Neural cell (in vitro differentiated cells): Measurements from ENCODE around the gene SMCR8. TPM values are rescaled to one million over a fixed set of nuclear protein-coding genes. Genes with fewer than 3 reads are reported as not detected.
A peak's percentile ranks its signal among the peaks of the same experiment; 100 is the strongest.

Source experiments
- H2AFZ ChIP-seq: fragments of 200-600, 300-800 bp; sonication (generic), shearing (Covaris generic); 2 replicates; pipeline ENCODE4 v1.6.0; 2014; ENCODE audit warnings: low read depth, mild to moderate bottlenecking, antibody characterized with exemption, low read length, moderate library complexity
- H3F3A ChIP-seq: fragments of 200-600 bp; shearing (Covaris generic); 2 replicates; pipeline ENCODE4 v1.6.1; 2016; ENCODE audit warnings: mild to moderate bottlenecking, moderate library complexity, mixed read lengths, antibody characterized with exemption, low read length; ENCODE audit not compliant: insufficient read depth, poor library complexity, severe bottlenecking
- H3K27ac ChIP-seq: fragments of 200-600, 300-800 bp; sonication (generic), shearing (Covaris generic); 2 replicates; pipeline ENCODE4 v1.5.1; 2014; ENCODE audit warnings: mild to moderate bottlenecking, low read length, moderate library complexity
- H3K27me3 ChIP-seq: fragments of 300-800, 200-600 bp; sonication (generic), shearing (Covaris generic); 2 replicates; pipeline ENCODE4 v1.6.0; 2014; ENCODE audit warnings: mild to moderate bottlenecking, low read depth, low read length, moderate library complexity; ENCODE audit not compliant: insufficient read depth
- H3K36me3 ChIP-seq: fragments of 300-800, 200-600 bp; sonication (generic), shearing (Covaris generic); 2 replicates; pipeline ENCODE4 v1.5.1; 2014; ENCODE audit warnings: mild to moderate bottlenecking, antibody characterized with exemption, low read length, moderate library complexity; ENCODE audit not compliant: insufficient read depth
- H3K4me2 ChIP-seq: fragments of 300-800, 200-600 bp; sonication (generic), shearing (Covaris generic); 2 replicates; pipeline ENCODE4 v1.6.0; 2014; ENCODE audit warnings: mild to moderate bottlenecking, low read length
- H3K4me3 ChIP-seq: fragments of 300-800, 200-600 bp; sonication (generic), shearing (Covaris generic); 2 replicates; pipeline ENCODE4 v1.5.1; 2014; ENCODE audit warnings: mild to moderate bottlenecking, low read length, moderate library complexity
- H3K79me2 ChIP-seq: fragments of 200-600 bp; shearing (Covaris generic); replicated peaks from 2 replicates; pipeline ENCODE4 v1.6.0; 2014; ENCODE audit warnings: mild to moderate bottlenecking, low read length, moderate library complexity; ENCODE audit not compliant: insufficient read depth
- H3K9ac ChIP-seq: fragments of 300-800, 200-600 bp; sonication (generic), shearing (Covaris generic); 2 replicates; pipeline ENCODE4 v1.6.1; 2016; ENCODE audit warnings: mild to moderate bottlenecking, low read length, mixed read lengths
- H3K9me2 ChIP-seq: fragments of 200-600 bp; shearing (Covaris generic); 2 replicates; pipeline ENCODE4 v1.6.1; 2016; ENCODE audit warnings: mild to moderate bottlenecking, low read length, mixed read lengths; ENCODE audit not compliant: insufficient read depth
- H3K9me3 ChIP-seq: fragments of 200-600, 300-800 bp; sonication (generic), shearing (Covaris generic); 2 replicates; pipeline ENCODE4 v1.6.1; 2016; ENCODE audit warnings: mild to moderate bottlenecking, mixed run types, low read length, moderate library complexity, mixed read lengths
- H4K20me1 ChIP-seq: fragments of 200-600 bp; shearing (Covaris generic); 2 replicates; pipeline ENCODE4 v1.6.1; 2016; ENCODE audit warnings: mild to moderate bottlenecking, mixed run types; ENCODE audit not compliant: insufficient read depth
- EP300 ChIP-seq: fragments of 450-650 bp; conservative IDR thresholded peaks from 2 replicates; pipeline ENCODE4 v1.6.1; 2014; ENCODE audit warnings: antibody characterized with exemption, mild to moderate bottlenecking, moderate library complexity; ENCODE audit not compliant: poor library complexity, severe bottlenecking
- EZH2 ChIP-seq: fragments of 200-600, 300-800 bp; shearing (Covaris generic), sonication (generic); IDR thresholded peaks from 2 replicates; pipeline ENCODE4 v1.6.1; 2014; ENCODE audit warnings: antibody characterized with exemption, low read length, borderline replicate concordance, mild to moderate bottlenecking; ENCODE audit not compliant: insufficient read depth, poor library complexity, severe bottlenecking
- MXI1 ChIP-seq: fragments of 450-650 bp; conservative IDR thresholded peaks from 2 replicates; pipeline ENCODE4 v1.6.1; 2014; ENCODE audit warnings: antibody characterized with exemption, mild to moderate bottlenecking; ENCODE audit not compliant: poor library complexity, severe bottlenecking
- POLR2AphosphoS5 ChIP-seq: IDR thresholded peaks from 2 replicates; pipeline ENCODE4 v1.6.1; 2012
- RAD21 ChIP-seq: fragments of 450-650 bp; conservative IDR thresholded peaks from 2 replicates; pipeline ENCODE4 v1.6.1; 2014; ENCODE audit warnings: antibody characterized with exemption, mild to moderate bottlenecking, moderate library complexity
- SMC3 ChIP-seq: fragments of 450-650 bp; conservative IDR thresholded peaks from 2 replicates; pipeline ENCODE4 v1.6.1; 2014; ENCODE audit warnings: antibody characterized with exemption, mild to moderate bottlenecking, moderate library complexity; ENCODE audit not compliant: poor library complexity
- TAF1 ChIP-seq: IDR thresholded peaks from 2 replicates; pipeline ENCODE4 v1.6.1; 2012; ENCODE audit warnings: low read depth
- polyA plus RNA-seq: library from polyadenylated mRNA; depleted of rRNA; stranded (reverse); fragments of >200 nt; gene quantifications from 2 replicates; pipeline ENCODE4 v1.2.3, GENCODE V29; 2014
- TF ChIP-seq, protein P1 (sequence below): IDR thresholded peaks from 2 replicates; pipeline ENCODE4 v1.6.1; 2012; ENCODE audit warnings: borderline replicate concordance
- TF ChIP-seq, protein P2 (sequence below): fragments of 450-650 bp; IDR thresholded peaks from 2 replicates; pipeline ENCODE4 v1.5.1; 2014; ENCODE audit warnings: antibody characterized with exemption, mild to moderate bottlenecking, moderate library complexity; ENCODE audit not compliant: poor library complexity, severe bottlenecking

The SMCR8 gene
- polyA plus RNA-seq, 1 donor from 2014 or later = 4.3 TPM

DNA sequence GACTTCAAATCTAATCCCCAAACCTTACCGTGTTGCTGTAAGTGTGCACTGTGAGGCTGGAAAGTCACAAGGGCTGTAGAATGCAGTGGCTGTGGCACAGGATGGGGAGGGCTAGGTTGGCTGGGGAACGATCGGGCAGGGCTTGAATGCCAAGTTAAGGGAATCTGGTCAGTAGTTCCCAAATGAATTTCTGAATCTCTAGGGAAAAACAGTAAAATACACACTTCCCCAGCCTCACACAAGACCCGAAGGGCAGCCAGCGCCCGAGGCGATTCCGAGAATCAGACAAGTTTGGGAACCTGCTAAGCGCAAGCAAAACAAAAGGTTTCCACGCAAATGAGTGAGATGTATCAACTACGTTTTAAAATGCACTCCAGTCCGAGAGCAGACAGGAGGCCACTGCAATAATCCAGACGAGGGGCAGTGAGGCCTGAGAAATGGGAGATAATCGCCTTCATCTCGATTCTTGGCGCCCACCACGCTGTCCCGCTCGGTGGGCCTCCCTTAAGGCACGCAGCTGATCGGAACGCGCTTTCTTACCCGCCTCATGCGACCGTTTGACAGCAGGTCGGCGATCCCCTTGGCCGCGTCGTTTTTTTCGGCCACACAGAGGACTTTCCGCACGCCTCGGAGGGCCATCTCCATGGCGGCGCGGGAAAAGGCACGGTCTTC lies 898 bp upstream of the SMCR8 start:
- peak overlapping the region; percentile 52 for H3K4me2 ChIP-seq
- peak overlapping the region; percentile 65 for H2AFZ ChIP-seq
- peaks cover 4% of the 10 kb centered on the region for H3F3A ChIP-seq
- H3K9me2 ChIP-seq = no peaks in the 10 kb centered on the region
- no peaks in the 10 kb centered on the region for H3K9me3 ChIP-seq
- no peaks in the 10 kb centered on the region for H3K27me3 ChIP-seq
- no peaks in the 10 kb centered on the region for H3K36me3 ChIP-seq
- peak overlapping the region; percentile 73 for H3K27ac ChIP-seq
- H3K9ac ChIP-seq = peak overlapping the region; percentile 76
- H3K4me3 ChIP-seq = peak overlapping the region; percentile 99
- H4K20me1 ChIP-seq = no peaks in the 10 kb centered on the region
- TF ChIP-seq POLR2AphosphoS5 = no peak
- TF ChIP-seq, protein P1, sequence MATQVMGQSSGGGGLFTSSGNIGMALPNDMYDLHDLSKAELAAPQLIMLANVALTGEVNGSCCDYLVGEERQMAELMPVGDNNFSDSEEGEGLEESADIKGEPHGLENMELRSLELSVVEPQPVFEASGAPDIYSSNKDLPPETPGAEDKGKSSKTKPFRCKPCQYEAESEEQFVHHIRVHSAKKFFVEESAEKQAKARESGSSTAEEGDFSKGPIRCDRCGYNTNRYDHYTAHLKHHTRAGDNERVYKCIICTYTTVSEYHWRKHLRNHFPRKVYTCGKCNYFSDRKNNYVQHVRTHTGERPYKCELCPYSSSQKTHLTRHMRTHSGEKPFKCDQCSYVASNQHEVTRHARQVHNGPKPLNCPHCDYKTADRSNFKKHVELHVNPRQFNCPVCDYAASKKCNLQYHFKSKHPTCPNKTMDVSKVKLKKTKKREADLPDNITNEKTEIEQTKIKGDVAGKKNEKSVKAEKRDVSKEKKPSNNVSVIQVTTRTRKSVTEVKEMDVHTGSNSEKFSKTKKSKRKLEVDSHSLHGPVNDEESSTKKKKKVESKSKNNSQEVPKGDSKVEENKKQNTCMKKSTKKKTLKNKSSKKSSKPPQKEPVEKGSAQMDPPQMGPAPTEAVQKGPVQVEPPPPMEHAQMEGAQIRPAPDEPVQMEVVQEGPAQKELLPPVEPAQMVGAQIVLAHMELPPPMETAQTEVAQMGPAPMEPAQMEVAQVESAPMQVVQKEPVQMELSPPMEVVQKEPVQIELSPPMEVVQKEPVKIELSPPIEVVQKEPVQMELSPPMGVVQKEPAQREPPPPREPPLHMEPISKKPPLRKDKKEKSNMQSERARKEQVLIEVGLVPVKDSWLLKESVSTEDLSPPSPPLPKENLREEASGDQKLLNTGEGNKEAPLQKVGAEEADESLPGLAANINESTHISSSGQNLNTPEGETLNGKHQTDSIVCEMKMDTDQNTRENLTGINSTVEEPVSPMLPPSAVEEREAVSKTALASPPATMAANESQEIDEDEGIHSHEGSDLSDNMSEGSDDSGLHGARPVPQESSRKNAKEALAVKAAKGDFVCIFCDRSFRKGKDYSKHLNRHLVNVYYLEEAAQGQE = no peak
- peaks cover 62% of the 10 kb centered on the region for H3K79me2 ChIP-seq

DNA sequence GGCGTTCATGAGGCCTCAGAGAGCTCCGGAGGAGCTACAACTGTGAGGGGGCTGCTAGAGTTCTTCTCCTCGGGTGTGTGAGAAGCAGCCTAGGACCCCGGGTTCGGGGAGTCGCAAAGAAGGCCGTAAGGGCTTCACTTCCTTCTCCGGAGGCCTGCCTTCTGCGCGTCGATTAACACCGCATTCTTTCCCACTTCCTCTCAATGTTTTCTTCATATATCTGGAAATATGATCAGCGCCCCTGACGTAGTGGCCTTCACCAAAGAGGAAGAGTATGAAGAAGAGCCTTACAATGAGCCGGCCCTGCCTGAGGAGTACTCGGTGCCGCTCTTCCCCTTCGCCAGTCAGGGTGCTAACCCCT lies 449 bp downstream of the SMCR8 start:
- H3K4me3 ChIP-seq = peak overlapping the region; percentile 99
- H3K36me3 ChIP-seq = no peaks in the 10 kb centered on the region
- H3K4me2 ChIP-seq = peak overlapping the region; percentile 60
- H4K20me1 ChIP-seq = no peaks in the 10 kb centered on the region
- no peaks in the 10 kb centered on the region for H3K9me3 ChIP-seq
- no peaks in the 10 kb centered on the region for H3K9me2 ChIP-seq
- peaks cover 4% of the 10 kb centered on the region for H3F3A ChIP-seq
- no peak for TF ChIP-seq MXI1
- TF ChIP-seq, protein P1 = peak; percentile 5
- H2AFZ ChIP-seq = peak overlapping the region; percentile 69
- peak overlapping the region; percentile 73 for H3K27ac ChIP-seq
- H3K9ac ChIP-seq = peak overlapping the region; percentile 76
- H3K79me2 ChIP-seq = peaks cover 58% of the 10 kb centered on the region
- no peaks in the 10 kb centered on the region for H3K27me3 ChIP-seq

DNA sequence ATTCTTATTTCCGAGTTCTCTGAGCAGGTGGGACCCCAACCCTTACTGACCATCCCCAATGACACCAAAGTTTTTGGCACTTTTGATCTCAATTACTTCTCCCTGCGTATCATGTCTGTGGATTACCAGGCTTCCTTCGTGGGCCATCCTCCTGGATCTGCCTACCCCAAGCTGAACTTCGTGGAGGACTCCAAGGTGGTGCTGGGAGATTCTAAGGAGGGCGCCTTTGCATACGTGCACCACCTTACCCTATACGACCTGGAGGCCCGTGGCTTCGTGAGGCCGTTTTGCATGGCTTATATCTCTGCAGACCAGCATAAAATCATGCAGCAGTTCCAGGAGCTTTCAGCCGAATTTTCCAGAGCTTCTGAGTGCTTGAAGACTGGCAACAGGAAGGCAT lies 868 bp downstream of the SMCR8 start:
- Histone ChIP-seq H3K9me3 (no peaks in the 10 kb centered on the region), H3K27me3 (no peaks in the 10 kb centered on the region), H3K79me2 (peaks cover 55% of the 10 kb centered on the region), H3K9ac (peak overlapping the region; percentile 76), H3F3A (peaks cover 4% of the 10 kb centered on the region), H3K9me2 (no peaks in the 10 kb centered on the region), H3K4me2 (peak overlapping the region; percentile 60), H3K27ac (no peak overlapping the region), H3K4me3 (peak overlapping the region; percentile 99), H3K36me3 (no peaks in the 10 kb centered on the region), H4K20me1 (no peaks in the 10 kb centered on the region), H2AFZ (no peak overlapping the region)
- TF ChIP-seq POLR2AphosphoS5 (no peak), RAD21 (no peak), EP300 (no peak), SMC3 (no peak), EZH2 (no peak), MXI1 (no peak), TAF1 (no peak)
- TF ChIP-seq, protein P1 = no peak
- TF ChIP-seq, protein P2, sequence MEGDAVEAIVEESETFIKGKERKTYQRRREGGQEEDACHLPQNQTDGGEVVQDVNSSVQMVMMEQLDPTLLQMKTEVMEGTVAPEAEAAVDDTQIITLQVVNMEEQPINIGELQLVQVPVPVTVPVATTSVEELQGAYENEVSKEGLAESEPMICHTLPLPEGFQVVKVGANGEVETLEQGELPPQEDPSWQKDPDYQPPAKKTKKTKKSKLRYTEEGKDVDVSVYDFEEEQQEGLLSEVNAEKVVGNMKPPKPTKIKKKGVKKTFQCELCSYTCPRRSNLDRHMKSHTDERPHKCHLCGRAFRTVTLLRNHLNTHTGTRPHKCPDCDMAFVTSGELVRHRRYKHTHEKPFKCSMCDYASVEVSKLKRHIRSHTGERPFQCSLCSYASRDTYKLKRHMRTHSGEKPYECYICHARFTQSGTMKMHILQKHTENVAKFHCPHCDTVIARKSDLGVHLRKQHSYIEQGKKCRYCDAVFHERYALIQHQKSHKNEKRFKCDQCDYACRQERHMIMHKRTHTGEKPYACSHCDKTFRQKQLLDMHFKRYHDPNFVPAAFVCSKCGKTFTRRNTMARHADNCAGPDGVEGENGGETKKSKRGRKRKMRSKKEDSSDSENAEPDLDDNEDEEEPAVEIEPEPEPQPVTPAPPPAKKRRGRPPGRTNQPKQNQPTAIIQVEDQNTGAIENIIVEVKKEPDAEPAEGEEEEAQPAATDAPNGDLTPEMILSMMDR = no peak
